ENCODE results near the gene DGKQ.

DNA sequence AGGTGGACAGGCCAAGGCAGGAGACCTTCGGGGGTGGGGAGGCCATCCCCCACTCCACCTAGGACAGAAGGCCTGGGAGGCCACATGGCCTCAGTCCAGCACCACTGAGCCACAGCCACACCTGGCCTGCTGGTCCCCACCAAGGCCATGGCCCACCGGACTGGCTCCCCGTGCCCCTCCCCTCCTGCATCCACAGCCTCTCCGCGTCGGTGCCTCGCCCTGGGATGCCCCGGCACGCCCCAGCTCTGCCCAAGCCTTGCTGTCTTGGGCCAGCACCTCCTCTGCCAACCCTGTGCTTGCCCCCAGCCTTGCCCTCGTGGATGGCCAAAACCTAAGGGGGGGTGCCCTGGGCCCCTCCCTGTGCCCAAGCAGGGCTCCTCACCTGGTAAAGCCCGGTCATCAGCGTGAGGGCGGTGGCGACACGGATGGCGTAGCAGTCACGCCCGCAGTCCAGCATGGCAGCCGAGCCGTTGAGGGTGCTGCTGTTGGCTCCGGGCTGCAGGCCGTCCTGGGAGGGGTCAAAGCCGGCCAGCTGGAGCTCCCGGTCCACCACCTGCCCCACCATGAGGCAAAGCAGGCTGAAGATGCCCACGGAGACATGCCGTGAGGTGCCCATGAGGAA lies 17.5 kb upstream of the DGKQ start:
- no peak for TF ChIP-seq ZC3H10 (CRISPR knock-in tag; IDR thresholded peaks at IDR 0.05)
- TF ChIP-seq PATZ1 (CRISPR knock-in tag; IDR thresholded peaks at IDR 0.05; ENCODE audit: borderline replicate concordance), result no peak
- TF ChIP-seq ZFP3 (CRISPR knock-in tag; IDR thresholded peaks at IDR 0.05), result no peak
- no peak for TF ChIP-seq PPARA (CRISPR knock-in tag; IDR thresholded peaks at IDR 0.05; ENCODE audit: borderline replicate concordance)
- TF ChIP-seq ZFP30 (CRISPR knock-in tag; IDR thresholded peaks at IDR 0.05), result no peak
- no peak for TF ChIP-seq RARB (CRISPR knock-in tag; IDR thresholded peaks at IDR 0.05)
- TF ChIP-seq CREB5 (CRISPR knock-in tag; IDR thresholded peaks at IDR 0.05; ENCODE audit: low read depth), result no peak
- TF ChIP-seq ARNTL (CRISPR knock-in tag; IDR thresholded peaks at IDR 0.05; ENCODE audit: borderline replicate concordance, low read depth), result no peak
- TF ChIP-seq ZNF565 (CRISPR knock-in tag; conservative IDR thresholded peaks at IDR 0.05; ENCODE audit: low read depth), result no peak
- TF ChIP-seq TOX (CRISPR knock-in tag; IDR thresholded peaks at IDR 0.05; ENCODE audit: borderline replicate concordance), result no peak
- TF ChIP-seq ZNF70 (CRISPR knock-in tag; IDR thresholded peaks at IDR 0.05), result no peak
- no peak for TF ChIP-seq ESRRG (CRISPR knock-in tag; IDR thresholded peaks at IDR 0.05)
- TF ChIP-seq, protein P1, sequence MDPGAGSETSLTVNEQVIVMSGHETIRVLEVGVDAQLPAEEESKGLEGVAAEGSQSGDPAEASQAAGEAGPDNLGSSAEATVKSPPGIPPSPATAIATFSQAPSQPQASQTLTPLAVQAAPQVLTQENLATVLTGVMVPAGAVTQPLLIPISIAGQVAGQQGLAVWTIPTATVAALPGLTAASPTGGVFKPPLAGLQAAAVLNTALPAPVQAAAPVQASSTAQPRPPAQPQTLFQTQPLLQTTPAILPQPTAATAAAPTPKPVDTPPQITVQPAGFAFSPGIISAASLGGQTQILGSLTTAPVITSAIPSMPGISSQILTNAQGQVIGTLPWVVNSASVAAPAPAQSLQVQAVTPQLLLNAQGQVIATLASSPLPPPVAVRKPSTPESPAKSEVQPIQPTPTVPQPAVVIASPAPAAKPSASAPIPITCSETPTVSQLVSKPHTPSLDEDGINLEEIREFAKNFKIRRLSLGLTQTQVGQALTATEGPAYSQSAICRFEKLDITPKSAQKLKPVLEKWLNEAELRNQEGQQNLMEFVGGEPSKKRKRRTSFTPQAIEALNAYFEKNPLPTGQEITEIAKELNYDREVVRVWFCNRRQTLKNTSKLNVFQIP (CRISPR knock-in tag; IDR thresholded peaks at IDR 0.05; ENCODE audit: borderline replicate concordance, low read depth), result no peak
